ENCODE measurements around the gene CHAF1A.
A peak's percentile ranks its signal among the peaks of the same experiment; 100 is the strongest.

CHAF1A gene

DNA sequence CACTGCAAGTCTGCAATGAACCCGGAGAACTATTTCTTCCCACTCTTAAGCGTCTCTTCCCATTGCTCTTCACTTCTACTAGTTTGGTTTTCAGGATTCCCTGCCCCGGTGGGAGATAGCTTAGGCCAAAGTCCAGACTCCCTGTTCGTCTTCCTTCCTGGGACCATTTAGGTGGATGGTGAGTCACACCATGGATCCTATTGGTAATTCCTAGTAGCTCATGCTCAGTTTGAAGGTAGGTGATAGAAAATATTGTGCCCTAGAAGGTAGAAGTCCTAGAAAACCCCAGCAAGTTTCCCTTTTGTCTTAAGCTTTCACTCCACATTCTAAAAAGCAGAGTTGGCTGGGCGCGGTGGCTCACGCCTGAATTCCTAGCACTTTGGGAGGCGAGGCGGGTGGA, 13.8 kb downstream of the CHAF1A start:
- Histone ChIP-seq H3K27me3 (ENCODE audit: control insufficient read depth, insufficient read depth, low read length) (no peaks in the 10 kb centered on the region), H3K4me3 (ENCODE audit: low read depth, low read length) (no peak overlapping the region), H3K9me3 (ENCODE audit: control insufficient read depth, insufficient read depth, low read depth, low read length) (no peaks in the 10 kb centered on the region), H3K4me1 (ENCODE audit: control insufficient read depth, insufficient read depth, low read length) (peaks cover 19% of the 10 kb centered on the region), H3K36me3 (ENCODE audit: control insufficient read depth, insufficient read depth, low read length) (peaks cover 92% of the 10 kb centered on the region), H3K9ac (ENCODE audit: low read length) (no peak overlapping the region), H3K27ac (ENCODE audit: low read depth, low read length) (0 out of 2 replicates have a peak overlapping the region, but pooled peaks have one; percentile 12)

DNA sequence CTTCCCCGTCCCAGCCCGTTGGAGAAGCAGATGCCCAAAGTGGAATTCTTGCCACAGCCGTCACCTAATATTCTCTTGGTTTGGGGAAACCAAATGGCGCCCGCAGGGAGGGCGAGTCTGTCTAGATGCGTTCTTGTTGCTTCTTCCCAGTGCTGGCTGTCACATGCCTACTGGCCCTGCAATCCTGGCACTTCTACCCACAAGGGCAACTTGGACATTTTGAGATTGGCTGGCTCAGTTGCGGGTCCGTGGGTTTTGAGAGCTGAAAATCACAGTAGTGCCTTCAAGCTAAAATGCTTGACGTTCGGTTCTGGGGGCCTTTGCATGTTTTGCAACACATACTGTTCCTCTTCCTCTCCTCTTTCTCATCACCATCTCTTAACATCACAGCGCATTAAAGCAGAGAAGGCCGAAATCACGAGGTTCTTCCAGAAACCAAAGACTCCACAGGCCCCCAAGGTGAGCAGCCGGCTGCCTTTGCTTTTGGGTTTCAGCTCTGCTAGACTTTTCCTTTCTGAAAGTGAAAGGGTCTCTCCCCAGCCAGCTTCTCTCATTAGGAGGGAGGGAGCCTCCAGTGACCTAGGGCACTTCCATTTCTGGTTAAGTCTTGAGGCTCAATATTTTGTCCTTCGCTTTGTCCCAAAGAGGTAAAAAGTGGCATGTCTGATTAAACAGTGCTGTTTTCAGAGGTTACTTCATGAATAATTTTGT, 21.1 kb downstream of the CHAF1A start:
- no peaks in the 10 kb centered on the region for H3K4me1 ChIP-seq (ENCODE audit: control insufficient read depth, insufficient read depth, low read length)
- H3K36me3 ChIP-seq (ENCODE audit: control insufficient read depth, insufficient read depth, low read length), result peaks cover 90% of the 10 kb centered on the region
- no peak overlapping the region for H3K27ac ChIP-seq (ENCODE audit: low read depth, low read length)
- no peaks in the 10 kb centered on the region for H3K9me3 ChIP-seq (ENCODE audit: control insufficient read depth, insufficient read depth, low read depth, low read length)
- no peaks in the 10 kb centered on the region for H3K27me3 ChIP-seq (ENCODE audit: control insufficient read depth, insufficient read depth, low read length)
- H3K9ac ChIP-seq (ENCODE audit: low read length), result no peak overlapping the region
- H3K4me3 ChIP-seq (ENCODE audit: low read depth, low read length), result no peak overlapping the region

DNA sequence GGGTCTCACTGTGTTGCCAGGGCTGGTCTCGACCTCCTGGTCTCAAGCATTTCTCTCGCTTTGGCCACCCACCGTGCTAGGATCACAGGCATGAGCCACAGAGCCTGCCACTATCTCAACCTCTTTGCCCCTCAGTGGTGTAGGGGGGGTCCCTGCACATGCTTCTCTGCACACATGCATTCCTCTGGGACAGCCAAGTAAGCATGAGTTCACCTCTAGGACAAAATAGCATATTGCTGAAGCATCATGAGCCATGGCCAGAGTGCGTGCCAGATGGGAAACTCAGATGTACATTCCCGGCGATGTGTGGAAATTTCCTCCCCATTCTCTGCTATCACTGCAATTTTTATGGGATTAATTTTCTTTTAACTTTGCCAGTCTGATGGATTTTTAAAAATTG, 23.1 kb downstream of the CHAF1A start:
- no peaks in the 10 kb centered on the region for H3K27me3 ChIP-seq (ENCODE audit: control insufficient read depth, insufficient read depth, low read length)
- H3K9ac ChIP-seq (ENCODE audit: low read length), result no peak overlapping the region
- H3K4me3 ChIP-seq (ENCODE audit: low read depth, low read length), result no peak overlapping the region
- peaks cover 91% of the 10 kb centered on the region for H3K36me3 ChIP-seq (ENCODE audit: control insufficient read depth, insufficient read depth, low read length)
- no peak overlapping the region for H3K27ac ChIP-seq (ENCODE audit: low read depth, low read length)
- H3K4me1 ChIP-seq (ENCODE audit: control insufficient read depth, insufficient read depth, low read length), result no peaks in the 10 kb centered on the region
- no peaks in the 10 kb centered on the region for H3K9me3 ChIP-seq (ENCODE audit: control insufficient read depth, insufficient read depth, low read depth, low read length)

DNA sequence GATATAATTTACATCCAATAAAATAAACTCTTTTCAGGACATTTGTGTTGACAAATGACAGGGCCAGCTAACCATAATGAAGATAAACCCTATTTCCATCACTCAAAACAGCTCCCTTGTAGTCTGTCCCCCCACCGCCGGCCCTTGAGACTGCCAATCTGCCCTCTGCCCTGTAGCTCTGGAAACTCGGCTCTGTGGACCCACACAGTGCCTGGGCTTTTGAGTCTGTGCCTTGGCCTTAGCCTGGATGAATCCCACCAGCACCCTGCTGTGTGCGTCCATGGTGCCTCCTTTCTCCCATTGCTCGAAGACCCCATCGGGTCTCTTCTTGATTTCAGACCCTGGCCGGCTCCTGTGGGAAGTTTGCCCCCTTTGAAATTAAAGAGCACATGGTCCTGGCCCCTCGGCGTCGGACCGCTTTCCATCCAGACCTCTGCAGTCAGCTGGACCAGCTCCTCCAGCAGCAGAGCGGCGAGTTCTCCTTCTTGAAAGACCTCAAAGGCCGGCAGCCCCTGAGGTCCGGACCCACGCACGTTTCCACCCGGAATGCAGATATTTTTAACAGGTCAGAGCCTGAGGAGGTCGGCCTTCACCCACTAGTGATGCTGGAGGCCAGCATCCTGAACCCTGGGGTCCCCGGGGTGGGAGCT, 26.0 kb downstream of the CHAF1A start:
- Histone ChIP-seq H3K27me3 (ENCODE audit: control insufficient read depth, insufficient read depth, low read length) (no peaks in the 10 kb centered on the region), H3K4me1 (ENCODE audit: control insufficient read depth, insufficient read depth, low read length) (no peaks in the 10 kb centered on the region), H3K36me3 (ENCODE audit: control insufficient read depth, insufficient read depth, low read length) (peaks cover 92% of the 10 kb centered on the region), H3K9me3 (ENCODE audit: control insufficient read depth, insufficient read depth, low read depth, low read length) (no peaks in the 10 kb centered on the region), H3K9ac (ENCODE audit: low read length) (no peak overlapping the region), H3K4me3 (ENCODE audit: low read depth, low read length) (no peak overlapping the region), H3K27ac (ENCODE audit: low read depth, low read length) (no peak overlapping the region)

DNA sequence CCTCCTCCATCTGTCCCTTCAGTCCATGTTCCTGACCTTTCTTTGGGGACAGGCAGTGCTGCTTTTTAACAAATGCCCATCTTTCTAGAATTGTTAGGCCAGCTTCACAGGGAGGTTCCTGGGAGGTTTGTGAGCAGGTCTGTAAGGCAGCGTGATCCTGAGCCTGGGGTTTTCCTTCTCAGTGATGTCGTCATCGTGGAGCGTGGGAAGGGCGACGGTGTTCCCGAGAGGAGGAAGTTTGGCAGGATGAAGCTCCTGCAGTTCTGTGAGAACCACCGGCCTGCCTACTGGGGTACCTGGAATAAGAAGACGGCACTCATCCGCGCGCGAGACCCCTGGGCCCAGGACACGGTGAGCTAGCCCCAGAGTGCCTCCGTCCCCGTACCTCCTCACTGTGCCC, 26.8 kb downstream of the CHAF1A start:
- Histone ChIP-seq H3K27me3 (ENCODE audit: control insufficient read depth, insufficient read depth, low read length) (no peaks in the 10 kb centered on the region), H3K4me1 (ENCODE audit: control insufficient read depth, insufficient read depth, low read length) (no peaks in the 10 kb centered on the region), H3K9ac (ENCODE audit: low read length) (no peak overlapping the region), H3K9me3 (ENCODE audit: control insufficient read depth, insufficient read depth, low read depth, low read length) (no peaks in the 10 kb centered on the region), H3K4me3 (ENCODE audit: low read depth, low read length) (no peak overlapping the region), H3K27ac (ENCODE audit: low read depth, low read length) (no peak overlapping the region), H3K36me3 (ENCODE audit: control insufficient read depth, insufficient read depth, low read length) (peaks cover 92% of the 10 kb centered on the region)

DNA sequence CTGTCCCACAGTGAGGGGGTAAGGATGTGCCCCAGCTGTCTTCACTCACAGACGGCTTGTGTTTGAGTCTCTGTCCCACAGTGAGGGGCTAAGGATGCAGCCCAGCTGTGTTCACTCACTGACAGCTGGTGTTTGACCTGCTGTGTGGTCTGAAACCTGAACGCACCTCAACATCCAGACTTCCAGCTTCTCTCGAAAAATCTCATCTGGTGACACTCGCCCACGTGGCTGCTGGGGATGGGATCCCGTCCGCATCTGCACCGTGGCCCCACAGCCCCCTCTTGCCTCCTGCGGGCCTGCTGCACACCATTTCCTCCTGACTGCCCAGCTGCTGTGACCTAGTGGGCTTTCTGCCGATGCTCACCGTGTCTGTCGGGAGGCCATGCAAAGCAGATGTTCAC, 27.3 kb downstream of the CHAF1A start:
- Histone ChIP-seq H3K9me3 (ENCODE audit: control insufficient read depth, insufficient read depth, low read depth, low read length) (no peaks in the 10 kb centered on the region), H3K4me3 (ENCODE audit: low read depth, low read length) (no peak overlapping the region), H3K9ac (ENCODE audit: low read length) (no peak overlapping the region), H3K36me3 (ENCODE audit: control insufficient read depth, insufficient read depth, low read length) (peaks cover 92% of the 10 kb centered on the region), H3K4me1 (ENCODE audit: control insufficient read depth, insufficient read depth, low read length) (no peaks in the 10 kb centered on the region), H3K27ac (ENCODE audit: low read depth, low read length) (no peak overlapping the region), H3K27me3 (ENCODE audit: control insufficient read depth, insufficient read depth, low read length) (no peaks in the 10 kb centered on the region)

DNA sequence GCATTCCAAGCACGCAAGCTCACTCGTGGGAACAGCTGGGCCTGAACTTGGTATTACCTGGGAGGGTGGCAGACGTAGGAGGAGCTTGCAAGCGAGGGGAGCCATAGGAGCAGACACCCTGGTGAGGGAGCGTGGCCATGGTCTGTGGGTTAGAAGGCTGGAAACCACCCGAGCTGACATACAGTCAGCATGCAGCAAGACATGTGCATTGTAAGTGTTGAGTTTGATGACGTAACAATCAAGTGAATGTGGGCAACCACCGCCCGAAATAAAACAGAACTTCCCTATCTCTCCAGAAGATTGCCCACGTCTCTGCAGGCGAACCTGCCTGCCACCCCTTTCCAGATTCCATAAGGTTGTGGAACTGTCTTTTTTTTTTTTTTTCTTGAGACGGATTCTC, 28.3 kb downstream of the CHAF1A start:
- no peak overlapping the region for H3K4me3 ChIP-seq (ENCODE audit: low read depth, low read length)
- no peak overlapping the region for H3K9ac ChIP-seq (ENCODE audit: low read length)
- peaks cover 91% of the 10 kb centered on the region for H3K36me3 ChIP-seq (ENCODE audit: control insufficient read depth, insufficient read depth, low read length)
- H3K4me1 ChIP-seq (ENCODE audit: control insufficient read depth, insufficient read depth, low read length), result no peaks in the 10 kb centered on the region
- no peaks in the 10 kb centered on the region for H3K27me3 ChIP-seq (ENCODE audit: control insufficient read depth, insufficient read depth, low read length)
- no peaks in the 10 kb centered on the region for H3K9me3 ChIP-seq (ENCODE audit: control insufficient read depth, insufficient read depth, low read depth, low read length)
- no peak overlapping the region for H3K27ac ChIP-seq (ENCODE audit: low read depth, low read length)

DNA sequence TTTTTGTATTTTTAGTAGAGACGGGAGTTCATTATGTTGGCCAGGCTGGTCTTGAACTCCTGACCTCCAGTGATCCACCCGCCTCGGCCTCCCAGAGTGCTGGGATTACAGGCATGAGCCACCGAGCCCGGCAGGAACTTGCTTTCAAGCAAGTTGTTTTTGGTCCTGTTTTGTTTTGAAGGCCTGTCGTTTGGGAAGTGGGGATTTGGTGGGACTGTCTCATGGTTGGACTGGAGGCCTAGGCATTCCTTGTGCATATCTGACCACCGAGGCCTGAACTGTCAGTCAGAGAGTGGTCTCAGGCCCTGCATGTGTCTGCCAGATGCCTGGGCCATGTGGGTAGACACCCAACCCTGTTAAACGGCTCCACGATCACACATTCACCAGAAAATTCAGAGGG, 28.9 kb downstream of the CHAF1A start:
- no peak overlapping the region for H3K27ac ChIP-seq (ENCODE audit: low read depth, low read length)
- peaks cover 90% of the 10 kb centered on the region for H3K36me3 ChIP-seq (ENCODE audit: control insufficient read depth, insufficient read depth, low read length)
- no peaks in the 10 kb centered on the region for H3K9me3 ChIP-seq (ENCODE audit: control insufficient read depth, insufficient read depth, low read depth, low read length)
- no peak overlapping the region for H3K9ac ChIP-seq (ENCODE audit: low read length)
- no peaks in the 10 kb centered on the region for H3K4me1 ChIP-seq (ENCODE audit: control insufficient read depth, insufficient read depth, low read length)
- H3K4me3 ChIP-seq (ENCODE audit: low read depth, low read length), result no peak overlapping the region
- H3K27me3 ChIP-seq (ENCODE audit: control insufficient read depth, insufficient read depth, low read length), result no peaks in the 10 kb centered on the region

DNA sequence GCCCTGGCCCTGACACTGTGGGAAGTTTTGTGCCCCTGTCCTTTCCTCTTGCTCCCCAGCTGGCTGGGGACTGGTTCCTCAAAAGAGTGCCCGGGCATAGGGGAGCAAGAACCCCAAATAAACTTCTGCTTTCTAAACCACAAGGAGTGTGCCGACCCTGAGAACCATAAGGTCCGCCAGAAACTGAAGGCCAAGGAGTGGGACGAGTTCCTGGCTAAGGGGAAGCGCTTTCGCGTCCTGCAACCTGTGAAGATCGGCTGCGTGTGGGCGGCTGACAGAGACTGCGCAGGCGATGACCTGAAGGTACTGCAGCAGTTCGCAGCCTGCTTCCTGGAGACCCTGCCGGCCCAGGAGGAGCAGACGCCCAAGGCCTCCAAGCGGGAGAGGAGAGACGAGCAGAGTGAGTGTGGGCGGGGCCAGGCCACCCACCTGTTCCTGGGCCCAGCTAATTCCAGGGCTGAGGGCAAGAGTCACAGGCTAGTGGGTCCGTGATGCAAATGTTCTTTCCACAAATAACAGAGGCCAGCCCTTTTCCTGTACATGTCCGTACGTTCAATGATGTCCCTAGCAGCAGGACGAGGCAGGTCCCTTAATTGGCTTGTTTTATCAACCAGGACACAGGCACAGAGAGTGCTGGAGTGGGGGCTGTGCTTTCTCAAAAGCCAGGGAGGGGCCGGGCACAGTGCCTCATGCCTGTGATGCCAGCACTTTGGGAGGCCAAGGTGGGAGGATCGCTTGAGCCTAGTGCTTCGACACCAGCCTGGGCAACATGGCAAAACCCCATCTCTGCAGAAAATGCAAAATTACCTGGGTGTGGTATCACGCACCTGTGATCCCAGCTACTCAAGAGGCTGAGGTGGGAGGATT, 29.6 kb downstream of the CHAF1A start:
- H3K27ac ChIP-seq (ENCODE audit: low read depth, low read length), result 0 out of 2 replicates have a peak overlapping the region, but pooled peaks have one; percentile 33
- H3K9me3 ChIP-seq (ENCODE audit: control insufficient read depth, insufficient read depth, low read depth, low read length), result no peaks in the 10 kb centered on the region
- peaks cover 92% of the 10 kb centered on the region for H3K36me3 ChIP-seq (ENCODE audit: control insufficient read depth, insufficient read depth, low read length)
- H3K27me3 ChIP-seq (ENCODE audit: control insufficient read depth, insufficient read depth, low read length), result no peaks in the 10 kb centered on the region
- no peaks in the 10 kb centered on the region for H3K4me1 ChIP-seq (ENCODE audit: control insufficient read depth, insufficient read depth, low read length)
- H3K4me3 ChIP-seq (ENCODE audit: low read depth, low read length), result no peak overlapping the region
- H3K9ac ChIP-seq (ENCODE audit: low read length), result no peak overlapping the region

DNA sequence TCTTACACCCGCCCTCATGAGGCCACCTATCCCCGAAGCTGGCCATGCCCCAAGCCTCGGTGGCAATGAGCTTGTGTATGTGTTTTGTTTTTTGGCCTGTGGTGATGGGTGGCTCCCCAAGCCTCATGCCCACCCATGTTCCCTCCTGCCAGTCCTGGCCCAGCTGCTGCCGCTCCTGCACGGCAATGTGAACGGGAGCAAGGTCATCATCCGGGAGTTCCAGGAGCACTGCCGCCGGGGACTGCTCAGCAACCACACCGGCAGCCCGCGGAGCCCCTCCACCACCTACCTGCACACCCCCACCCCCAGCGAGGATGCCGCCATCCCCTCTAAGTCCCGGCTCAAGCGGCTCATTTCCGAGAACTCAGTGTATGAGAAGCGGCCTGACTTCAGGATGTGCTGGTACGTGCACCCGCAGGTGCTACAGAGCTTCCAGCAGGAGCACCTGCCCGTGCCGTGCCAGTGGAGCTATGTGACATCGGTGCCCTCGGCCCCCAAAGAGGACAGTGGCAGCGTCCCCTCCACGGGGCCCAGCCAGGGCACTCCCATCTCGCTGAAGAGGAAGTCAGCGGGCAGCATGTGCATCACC, 30.6 kb downstream of the CHAF1A start:
- no peak overlapping the region for H3K4me3 ChIP-seq (ENCODE audit: low read depth, low read length)
- no peaks in the 10 kb centered on the region for H3K9me3 ChIP-seq (ENCODE audit: control insufficient read depth, insufficient read depth, low read depth, low read length)
- no peak overlapping the region for H3K27ac ChIP-seq (ENCODE audit: low read depth, low read length)
- no peaks in the 10 kb centered on the region for H3K4me1 ChIP-seq (ENCODE audit: control insufficient read depth, insufficient read depth, low read length)
- H3K9ac ChIP-seq (ENCODE audit: low read length), result no peak overlapping the region
- peaks cover 95% of the 10 kb centered on the region for H3K36me3 ChIP-seq (ENCODE audit: control insufficient read depth, insufficient read depth, low read length)
- H3K27me3 ChIP-seq (ENCODE audit: control insufficient read depth, insufficient read depth, low read length), result no peaks in the 10 kb centered on the region
